Anterior cingulate cortex (tissue), 58 donors: ENCODE data around the gene DHX9.
"Not testable (repeated sequence)": the region's sequence is repeated elsewhere in the genome, so short reads cannot be mapped to it uniquely, and the experiment has no call there.

Experiments
- DNase-seq, 58 donors: peaks; one replicate each; lab custom pipeline; 2025; lab: John Stamatoyannopoulos, UW

Gene DHX9

DNA sequence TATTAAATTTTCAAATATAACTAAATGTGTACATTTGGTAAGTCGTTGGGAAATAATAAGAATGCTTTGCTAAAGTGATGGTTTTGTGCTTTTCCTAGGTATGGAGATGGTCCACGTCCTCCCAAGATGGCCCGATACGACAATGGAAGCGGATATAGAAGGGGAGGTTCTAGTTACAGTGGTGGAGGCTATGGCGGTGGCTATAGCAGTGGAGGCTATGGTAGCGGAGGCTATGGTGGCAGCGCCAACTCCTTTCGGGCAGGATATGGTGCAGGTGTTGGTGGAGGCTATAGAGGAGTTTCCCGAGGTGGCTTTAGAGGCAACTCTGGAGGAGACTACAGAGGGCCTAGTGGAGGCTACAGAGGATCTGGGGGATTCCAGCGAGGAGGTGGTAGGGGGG, 47.8 kb downstream of the DHX9 start:
- DNase-seq = no peak

DNA sequence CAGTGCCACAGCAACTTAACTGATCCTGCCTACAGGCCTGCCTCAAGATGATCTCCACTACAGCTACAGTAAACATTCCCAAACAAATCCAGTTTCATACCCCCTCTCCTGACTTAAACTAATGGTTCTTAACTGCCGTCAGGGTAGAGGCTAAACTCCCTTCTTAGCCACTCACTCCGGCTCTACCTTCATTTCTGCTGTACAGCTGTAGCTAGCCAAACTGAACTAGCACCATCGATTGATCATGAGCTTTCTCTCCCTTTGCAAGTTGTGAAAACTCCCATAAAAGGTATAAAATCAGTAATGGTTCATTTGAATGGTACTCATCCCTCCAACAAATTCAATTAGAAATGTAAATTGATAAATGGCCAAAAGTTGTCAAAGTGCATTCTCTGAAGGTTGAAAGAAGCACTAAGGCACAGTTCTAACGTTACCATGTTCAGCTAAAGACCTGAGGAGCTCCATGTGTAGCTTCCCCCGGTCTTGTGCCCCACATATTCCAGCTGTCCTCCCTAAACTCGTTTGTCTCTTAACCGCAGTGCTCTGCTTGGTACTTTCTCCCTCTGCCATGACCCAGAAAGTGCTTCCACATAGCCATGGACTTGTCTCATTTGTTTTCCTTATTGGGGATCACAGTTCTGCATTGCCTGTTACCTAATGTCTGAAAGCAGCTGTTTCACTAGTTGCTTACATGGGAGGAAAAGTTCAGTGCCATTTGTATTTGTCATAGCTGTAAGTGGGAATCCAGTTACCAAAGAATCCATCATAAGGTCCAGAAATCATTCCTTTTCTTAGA, 49.8 kb downstream of the DHX9 start:
- no peak for DNase-seq

DNA sequence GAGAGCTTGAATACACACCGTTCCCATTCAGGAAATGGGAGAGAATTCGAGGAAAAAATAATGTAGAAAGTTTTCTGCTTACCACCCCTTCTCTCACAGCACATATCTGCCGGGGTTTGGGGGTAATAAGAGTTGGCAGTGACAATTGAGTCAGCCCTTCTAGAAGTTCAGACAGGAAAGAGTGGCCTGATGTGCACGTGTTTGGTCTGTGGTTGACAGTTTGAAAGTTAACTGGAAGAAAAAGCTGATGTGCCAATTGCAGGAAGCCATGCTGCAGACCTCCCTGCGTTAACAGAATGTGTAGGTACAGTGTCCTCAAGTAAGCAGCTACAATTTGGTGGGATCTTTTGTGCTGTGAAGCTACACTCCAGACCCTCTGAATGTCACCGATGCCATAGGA, 50.9 kb downstream of the DHX9 start:
- no peak for DNase-seq

DNA sequence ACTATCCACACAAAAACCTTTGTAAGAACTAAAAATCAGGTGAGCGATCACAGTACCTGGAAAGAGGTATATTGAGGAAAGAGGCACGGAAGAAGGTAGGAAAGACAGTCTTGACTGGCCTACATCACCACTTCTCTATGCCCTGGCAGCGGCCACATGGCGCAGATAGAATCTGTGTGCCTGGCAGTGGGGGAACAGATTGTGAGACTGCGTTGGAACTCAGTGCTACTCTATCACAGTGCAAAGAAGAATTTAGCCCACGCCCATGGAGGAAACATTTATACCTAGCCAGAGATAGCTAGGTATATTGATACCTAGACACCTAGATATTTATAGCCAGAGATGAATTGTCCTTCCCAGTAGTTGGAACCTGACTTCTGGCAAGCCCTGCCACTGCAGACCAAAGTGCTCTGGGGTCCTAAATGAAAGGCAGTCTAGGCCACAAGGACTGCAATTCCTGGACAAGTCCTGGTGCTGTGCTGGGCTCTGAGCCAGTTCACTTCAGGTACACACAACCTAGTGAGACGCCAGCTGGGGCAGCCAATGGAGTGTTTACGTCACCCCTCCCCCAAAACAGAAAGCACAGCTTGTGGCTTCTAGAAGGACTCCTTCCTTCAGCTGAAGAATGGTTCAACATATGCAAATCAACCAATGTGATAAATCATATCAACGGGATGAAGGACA, 51.9 kb downstream of the DHX9 start:
- DNase-seq = no peak

DNA sequence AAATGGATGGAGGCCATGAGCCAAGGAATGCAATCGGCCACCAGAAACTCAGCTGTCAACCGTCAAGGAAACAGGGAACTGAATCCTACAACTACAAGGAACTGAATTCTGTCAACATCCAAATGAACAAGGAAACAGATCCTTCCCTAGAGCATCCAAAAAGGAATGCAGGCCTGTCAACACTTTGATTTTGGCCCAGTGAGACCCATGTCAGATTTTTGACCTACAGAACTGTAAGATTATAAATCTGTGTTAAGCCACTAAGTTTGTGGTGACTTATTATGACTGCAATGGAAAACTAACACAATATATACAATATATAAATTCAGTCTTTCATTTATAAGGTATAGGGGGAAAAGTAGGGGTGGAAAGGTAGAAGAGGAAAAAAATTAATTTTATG, 58.5 kb downstream of the DHX9 start:
- no peak for DNase-seq

DNA sequence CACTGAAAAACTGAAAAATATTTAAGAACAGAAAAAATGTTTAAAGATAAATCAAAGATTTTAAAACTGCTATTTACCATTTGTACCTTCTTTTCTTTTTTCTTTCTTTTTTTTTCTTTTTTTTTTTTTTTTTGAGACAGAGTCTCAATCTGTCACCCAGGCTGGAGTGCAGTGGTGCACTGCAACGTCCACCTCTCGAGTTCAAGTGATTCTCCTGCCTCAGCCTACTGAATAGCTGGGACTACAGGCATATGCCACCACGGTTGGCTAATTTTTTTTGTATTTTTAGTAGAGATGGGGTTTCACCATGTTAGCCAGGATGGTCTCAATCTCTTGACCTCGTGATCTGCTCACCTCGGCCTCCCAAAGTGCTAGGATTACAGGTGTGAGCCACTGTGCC, 62.8 kb downstream of the DHX9 start:
- not testable (repeated sequence) for DNase-seq

DNA sequence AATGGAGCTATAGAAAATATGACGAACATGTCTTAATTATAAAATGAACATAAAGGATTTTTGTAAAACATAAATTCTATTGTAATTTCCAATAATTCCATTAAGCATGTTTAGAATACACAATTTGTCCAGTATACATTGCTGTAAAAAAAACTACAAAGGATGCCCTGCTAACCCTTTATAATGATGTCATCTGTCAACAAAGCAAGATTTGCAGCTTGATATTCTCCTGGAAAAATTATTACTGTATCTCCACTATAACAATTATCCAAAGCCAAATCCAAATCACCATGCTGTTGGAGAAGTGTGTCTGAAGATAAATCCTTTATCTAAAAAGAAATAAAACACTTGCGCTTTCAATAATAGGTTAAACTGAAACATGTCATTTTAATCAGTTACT, 66.2 kb downstream of the DHX9 start:
- no peak for DNase-seq

DNA sequence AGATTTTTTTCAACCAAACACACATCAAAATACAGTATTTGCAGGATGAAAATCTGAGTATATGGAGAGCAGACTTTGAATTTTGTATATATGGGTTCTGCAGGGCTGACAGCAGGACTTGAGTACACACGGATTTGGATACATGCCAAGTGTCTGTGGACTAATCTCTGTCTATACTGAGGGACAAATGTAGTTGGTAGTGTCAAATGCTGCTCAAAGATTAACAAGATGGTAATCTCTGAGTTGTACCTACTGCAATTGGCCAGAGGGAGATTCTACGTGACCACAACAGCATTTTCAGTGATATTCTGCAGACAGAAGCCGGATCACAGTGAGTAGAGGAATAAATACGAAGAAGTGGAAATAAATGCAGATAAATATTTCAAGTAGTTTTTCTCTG, 70.4 kb downstream of the DHX9 start:
- DNase-seq = no peak

DNA sequence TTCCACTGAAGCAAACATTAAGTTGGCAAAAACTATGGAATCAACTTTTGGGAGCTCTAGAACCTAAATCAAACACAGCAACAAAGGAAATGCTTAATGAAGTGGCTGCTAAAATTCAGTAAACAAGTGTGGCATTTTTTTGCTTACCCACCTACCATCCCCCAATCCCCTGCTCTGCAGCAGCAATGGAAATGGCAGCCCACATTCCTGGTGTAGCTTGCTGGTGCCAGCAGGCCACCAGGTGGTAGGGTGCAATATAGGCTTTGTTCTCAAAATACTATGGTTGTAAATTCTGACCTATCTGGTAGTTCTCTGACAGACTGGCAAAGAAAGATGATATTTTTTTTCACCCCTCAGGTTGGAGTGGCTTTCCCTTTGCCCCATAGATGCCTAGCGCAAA, 71.0 kb downstream of the DHX9 start:
- no peak for DNase-seq

DNA sequence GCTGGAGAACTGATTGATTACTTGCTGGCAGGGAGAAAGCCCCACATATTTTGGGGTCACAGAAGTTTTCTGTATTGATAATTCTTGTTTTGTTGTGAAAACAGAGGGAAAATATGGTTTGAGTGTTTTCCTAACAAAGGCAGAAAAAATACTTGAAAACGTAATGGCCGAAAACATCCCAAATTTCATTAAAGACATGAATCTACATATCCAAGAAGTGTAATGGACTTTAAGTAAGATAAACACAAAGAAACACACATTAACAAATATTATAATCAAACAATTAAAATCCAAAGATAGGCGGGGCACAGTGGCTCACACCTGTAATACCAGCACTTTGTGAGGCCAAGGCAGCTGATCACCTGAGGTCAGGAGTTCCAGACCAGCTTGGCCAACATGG, 74.3 kb downstream of the DHX9 start:
- DNase-seq = no peak

DNA sequence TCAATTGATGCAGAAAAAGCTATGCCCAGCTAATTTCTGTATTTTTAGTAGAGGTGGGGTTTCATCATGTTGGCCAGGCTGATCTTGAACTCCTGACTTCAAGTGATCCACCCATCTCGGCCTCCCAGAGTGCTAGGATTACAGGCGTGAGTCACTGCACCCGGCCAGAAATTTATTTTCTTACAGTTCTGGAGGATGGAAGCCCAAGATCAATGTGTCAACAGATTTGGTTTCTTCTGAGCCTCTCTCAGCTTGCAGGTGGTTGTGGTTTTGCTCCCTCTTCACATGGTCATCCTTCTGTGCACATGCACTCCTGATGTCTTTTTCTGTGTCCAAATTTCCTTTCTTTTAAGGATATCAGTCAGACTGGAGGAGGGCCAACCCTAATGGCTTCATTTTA, 78.2 kb downstream of the DHX9 start:
- no peak for DNase-seq

DNA sequence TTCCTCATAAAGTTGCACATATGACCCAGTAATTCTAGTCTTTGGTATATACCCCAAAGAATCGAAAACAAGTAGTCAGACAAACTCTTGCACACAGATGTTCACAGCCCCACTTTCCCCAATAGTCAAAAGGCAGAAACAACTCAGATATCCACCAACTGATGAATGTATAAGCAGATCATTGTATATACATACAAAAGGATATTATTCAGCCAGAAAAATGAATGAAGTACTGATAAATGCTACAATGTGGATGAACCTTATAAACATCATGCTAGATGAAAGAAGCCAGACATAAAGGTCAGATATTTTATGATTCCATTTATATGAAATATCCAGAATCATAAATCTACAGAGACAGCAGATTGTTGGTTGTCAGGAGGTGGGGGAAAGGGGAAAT, 86.5 kb downstream of the DHX9 start:
- DNase-seq = no peak

DNA sequence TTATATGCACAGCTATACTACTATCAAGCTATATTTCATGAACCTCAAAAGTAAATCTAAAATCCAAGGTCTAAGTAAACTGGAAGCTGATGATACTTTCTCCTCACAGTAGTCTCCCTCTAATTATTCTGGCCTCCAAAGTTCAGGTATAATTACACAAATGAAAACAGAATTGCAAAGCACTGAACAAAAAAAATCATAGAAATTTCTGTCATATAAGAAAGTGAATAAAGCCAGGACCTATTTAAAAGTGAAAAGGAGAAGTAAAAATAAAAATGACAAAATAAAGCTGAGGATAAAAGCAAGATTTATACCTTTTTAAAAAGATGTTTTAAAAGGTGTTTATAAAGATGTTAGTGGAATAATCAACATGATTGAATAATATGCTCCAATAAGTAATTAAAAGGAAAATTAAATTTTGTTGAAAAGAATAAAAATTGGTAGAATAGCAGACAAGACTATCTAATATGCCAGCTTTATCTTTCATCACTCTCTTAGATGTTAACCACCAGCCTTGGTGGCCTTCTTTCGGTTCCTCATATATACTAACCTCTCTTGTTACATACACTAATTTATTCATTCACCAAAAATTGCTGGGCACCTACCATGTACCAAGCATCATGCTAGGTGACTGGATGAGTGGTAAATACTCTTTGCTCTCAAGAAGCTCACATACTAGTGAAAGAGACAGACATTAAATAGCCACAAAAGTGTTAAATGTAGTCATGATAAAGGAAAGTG, 88.7 kb downstream of the DHX9 start:
- no peak for DNase-seq

DNA sequence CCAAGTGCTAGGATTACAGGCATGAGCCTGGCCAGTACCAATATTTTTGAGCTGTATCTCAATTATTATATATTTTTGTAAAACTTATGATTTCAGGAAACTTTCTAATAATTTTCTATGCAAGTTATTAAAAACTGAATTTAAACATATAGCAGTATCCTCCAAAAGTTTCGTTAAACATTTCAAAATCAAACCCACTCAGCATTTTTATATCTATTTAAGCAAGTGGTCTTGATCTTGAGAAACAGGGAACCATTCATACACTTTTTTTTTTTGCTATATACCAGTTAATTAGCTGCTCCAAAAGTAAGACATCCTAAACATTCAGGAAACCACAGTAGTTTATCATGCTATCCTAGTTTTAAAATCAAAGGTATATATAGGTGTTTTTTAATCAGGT, 91.8 kb downstream of the DHX9 start:
- no peak for DNase-seq

DNA sequence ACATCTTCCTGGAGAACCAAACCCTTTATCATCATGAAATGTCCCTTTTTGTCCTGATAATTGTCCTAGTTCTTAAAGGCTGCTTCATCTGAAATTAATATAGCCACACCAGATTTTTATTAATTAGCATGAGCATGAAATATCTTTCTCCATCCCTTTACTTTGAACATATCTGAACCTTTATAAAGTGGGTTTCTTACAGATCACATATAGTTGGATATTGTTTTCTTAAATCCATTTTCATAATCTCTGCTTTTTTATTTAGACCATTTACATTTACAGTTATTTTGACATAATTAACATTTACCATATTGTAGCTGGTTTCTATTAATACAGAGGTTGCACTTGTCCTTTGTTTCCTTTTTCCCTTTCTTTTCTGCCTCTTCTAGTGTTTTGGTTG, 96.6 kb downstream of the DHX9 start:
- no peak for DNase-seq
